C4-2B (cell line): ENCODE results near the gene ICAM4.

Source experiments
- ZFX ChIP-seq: fragments of 450-650 bp; IDR thresholded peaks from 2 replicates; pipeline ENCODE4 v1.6.1; 2017
- TF ChIP-seq, protein P1 (sequence below): fragments of 450-650 bp; conservative IDR thresholded peaks from 2 replicates; pipeline ENCODE4 v1.5.1; 2017; ENCODE audit warnings: mild to moderate bottlenecking

DNA sequence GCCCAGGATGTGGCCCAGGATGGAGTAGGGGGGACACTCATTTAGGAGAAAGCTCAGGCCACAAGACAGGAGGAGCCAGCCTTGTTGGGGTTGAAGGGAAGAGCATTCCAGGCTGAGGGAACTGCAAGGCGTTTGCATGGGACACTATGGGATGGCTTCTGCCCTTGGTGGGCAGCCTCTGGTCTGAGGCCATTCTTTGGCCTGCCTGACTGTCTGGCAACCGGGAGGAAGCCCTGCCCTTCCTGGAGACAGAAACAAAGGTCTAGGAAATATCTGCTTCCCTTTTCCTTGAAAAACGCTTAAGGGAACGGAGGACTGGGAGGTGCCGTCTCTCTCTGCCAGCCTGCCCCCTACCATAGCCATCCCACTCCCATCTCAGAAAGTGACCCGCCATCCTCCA lies 18.7 kb upstream of the ICAM4 start:
- TF ChIP-seq, protein P1, sequence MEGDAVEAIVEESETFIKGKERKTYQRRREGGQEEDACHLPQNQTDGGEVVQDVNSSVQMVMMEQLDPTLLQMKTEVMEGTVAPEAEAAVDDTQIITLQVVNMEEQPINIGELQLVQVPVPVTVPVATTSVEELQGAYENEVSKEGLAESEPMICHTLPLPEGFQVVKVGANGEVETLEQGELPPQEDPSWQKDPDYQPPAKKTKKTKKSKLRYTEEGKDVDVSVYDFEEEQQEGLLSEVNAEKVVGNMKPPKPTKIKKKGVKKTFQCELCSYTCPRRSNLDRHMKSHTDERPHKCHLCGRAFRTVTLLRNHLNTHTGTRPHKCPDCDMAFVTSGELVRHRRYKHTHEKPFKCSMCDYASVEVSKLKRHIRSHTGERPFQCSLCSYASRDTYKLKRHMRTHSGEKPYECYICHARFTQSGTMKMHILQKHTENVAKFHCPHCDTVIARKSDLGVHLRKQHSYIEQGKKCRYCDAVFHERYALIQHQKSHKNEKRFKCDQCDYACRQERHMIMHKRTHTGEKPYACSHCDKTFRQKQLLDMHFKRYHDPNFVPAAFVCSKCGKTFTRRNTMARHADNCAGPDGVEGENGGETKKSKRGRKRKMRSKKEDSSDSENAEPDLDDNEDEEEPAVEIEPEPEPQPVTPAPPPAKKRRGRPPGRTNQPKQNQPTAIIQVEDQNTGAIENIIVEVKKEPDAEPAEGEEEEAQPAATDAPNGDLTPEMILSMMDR = no peak
- TF ChIP-seq ZFX = no peak
